ENCODE data around the gene ISLR.
A peak's percentile ranks its signal among the peaks of the same experiment; 100 is the strongest.

ISLR gene

GRCh38 chr15:74194572-74195559, 21.4 kb downstream of the ISLR start:
- DNase-seq (ENCODE audit: low spot score): no peak

DNA sequence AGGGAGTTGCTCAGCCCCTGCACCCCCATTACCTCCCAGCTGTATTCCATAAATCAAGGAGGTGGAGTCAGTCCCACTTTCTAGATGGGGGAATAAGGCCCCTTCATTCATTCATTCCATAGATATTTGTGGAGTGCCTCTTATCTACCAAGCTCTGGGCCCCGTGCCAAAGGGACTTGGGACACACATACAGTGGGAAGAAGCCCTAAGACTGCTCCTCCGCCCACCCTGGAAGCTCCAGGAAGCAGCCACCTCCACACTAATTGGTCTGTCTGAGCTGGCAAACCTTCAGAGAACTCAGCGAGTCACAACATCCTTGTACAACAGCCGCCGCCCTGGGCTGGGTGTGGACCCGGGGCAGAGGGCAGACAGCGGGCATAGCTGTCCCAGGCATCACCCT, 22.7 kb downstream of the ISLR start:
- DNase-seq (ENCODE audit: low spot score): no peak

- no peak for DNase-seq (ENCODE audit: low spot score)
Observed at GRCh38 chr15:74197176-74197965, 23.9 kb downstream of the ISLR start.

GRCh38 chr15:74199297-74199652, 25.8 kb downstream of the ISLR start:
- DNase-seq (ENCODE audit: low spot score): no peak

GRCh38 chr15:74200412-74200815, 26.9 kb downstream of the ISLR start:
- DNase-seq (ENCODE audit: low spot score): no peak

DNA sequence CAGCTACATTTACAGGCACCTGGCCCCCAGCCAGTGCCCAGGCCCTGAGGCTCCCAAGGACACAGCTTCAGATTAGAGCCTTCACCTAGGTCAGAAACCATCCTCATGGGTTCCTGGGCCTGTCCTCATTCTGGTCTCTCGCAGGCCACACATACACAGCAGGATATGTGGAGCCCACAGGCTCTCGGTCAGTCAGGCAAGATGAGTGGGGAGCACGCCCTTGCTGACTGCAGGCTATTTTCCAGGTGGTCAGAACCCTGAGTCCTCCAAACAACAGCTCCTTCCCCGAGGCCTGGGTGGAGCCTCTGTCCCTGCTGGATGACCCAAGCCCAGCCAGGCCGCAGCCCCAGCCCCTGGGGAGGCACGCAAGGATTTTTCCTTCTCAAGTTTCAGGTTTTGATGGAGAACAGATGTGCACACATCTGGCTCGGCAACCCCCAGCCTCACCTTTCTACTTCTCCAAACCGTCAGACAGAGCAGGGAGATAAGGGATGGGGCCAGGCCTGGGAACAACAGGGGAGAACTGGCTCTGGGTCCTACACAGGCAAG, 27.4 kb downstream of the ISLR start:
- no peak for DNase-seq (ENCODE audit: low spot score)

- no peak for DNase-seq (ENCODE audit: low spot score)
Observed at GRCh38 chr15:74201710-74202420, 28.4 kb downstream of the ISLR start.

GRCh38 chr15:74202452-74203401, 29.2 kb downstream of the ISLR start, which contains the start of gene STRA6:
Gene STRA6 (minus strand): TSS chr15:74202787. CDS start chr15:74202267, 520 bp downstream.
- DNase-seq (ENCODE audit: low spot score): peak; percentile 87

DNA sequence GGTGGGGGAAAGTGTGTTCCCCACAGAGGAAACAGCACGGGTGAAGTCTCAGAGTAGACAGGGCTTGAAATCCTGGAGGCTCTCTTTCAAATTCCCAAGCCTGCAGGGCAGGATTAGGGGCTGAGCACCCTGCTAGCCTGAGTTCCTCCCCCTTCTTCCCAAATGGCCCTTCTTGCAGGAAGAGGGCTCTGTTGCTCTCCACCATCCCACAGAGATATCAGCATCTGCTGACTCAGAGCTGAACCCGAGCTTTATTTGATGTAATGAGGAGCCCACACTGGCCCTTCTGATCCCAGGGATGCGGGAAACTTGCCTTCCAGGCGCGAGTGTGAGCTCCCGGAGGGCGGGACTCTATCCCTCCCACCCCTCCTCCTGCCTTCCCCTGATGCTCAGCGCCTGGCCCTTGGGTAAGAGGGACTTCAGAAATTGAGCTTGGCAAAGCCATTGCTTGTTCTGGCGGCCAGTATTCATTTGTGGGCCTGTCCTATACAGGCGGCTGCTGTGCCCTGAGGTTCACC, 30.5 kb downstream of the ISLR start:
- DNase-seq (ENCODE audit: low spot score): no peak

DNA sequence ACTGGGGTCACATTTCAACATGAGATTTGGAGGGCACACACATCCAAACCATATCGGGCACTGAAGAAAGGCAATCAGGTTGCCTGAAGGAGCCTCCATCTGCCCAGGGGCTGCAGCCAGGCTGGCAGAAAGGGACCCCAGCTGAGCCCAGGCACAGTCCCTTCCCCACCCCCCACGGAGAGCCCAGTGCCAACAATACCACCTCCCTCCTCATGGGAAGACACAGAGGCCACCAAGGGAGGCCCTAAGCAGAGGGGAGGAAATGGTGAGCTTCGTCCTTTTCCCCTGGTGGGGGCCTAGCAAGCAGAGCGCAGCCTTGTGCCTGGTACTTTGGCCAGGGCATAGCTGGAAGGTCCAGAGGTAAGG, 32.1 kb downstream of the ISLR start:
- no peak for DNase-seq (ENCODE audit: low spot score)

GRCh38 chr15:74206801-74207281, 33.3 kb downstream of the ISLR start:
- no peak for DNase-seq (ENCODE audit: low spot score)

DNA sequence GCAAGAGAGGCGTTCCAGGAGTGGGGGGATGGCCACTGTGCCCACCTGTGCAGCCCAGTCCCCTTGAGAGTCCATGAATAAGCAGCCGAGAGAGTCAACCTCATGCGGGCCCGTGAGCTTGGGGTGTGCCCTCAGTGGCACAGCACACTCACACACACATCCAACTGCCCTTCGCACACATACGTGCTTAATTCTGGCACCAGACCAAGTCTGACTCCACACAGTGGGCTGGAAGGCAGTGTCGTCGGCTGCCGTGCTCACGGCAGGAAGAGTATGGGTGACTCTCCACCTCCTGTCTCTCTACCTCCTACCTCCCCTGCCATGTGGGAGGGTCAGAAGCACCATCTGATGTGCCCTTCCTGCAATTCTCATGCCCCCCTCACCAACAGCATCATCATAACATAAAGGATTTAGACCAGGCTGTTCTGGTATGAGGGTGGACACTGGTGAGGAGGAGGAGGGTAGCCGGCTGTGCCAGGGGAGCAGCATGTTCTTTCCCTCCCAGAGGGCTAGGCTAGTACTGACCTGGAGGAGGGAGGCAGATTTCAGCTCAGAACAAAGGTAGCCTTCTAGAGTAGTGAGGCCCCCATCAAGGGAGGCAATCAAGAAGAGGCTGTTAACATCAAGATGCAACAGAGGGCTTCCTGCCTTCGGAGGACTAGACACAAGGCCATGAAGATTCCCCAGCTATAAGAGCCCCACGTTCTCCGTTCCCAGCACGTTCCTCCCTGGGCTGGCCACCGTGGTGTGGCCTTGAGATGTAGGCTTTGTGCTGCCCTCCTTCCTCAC, 34.3 kb downstream of the ISLR start:
- DNase-seq (ENCODE audit: low spot score): no peak

DNA sequence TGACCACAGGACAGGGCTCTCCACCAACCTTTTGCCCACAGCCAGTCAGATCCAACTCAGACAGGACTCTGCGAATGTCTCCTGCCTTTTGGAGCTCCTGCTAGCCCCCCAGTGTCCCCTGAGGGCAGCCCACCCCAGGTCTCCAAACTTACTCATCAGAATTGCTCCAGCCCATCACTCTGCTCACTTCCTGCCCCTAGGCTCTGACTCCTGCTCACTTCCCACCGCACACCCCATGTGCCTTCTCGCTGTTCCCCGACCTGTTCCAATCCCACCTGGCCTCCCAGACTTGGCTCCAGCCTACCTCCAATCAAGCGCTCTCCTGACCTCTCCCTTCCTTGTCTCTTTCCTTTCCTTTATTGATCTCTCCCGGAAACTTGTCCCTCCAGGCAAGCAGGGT, 35.0 kb downstream of the ISLR start:
- no peak for DNase-seq (ENCODE audit: low spot score)

GRCh38 chr15:74208901-74209559, 35.5 kb downstream of the ISLR start:
- DNase-seq (ENCODE audit: low spot score): peak; percentile 79

DNA sequence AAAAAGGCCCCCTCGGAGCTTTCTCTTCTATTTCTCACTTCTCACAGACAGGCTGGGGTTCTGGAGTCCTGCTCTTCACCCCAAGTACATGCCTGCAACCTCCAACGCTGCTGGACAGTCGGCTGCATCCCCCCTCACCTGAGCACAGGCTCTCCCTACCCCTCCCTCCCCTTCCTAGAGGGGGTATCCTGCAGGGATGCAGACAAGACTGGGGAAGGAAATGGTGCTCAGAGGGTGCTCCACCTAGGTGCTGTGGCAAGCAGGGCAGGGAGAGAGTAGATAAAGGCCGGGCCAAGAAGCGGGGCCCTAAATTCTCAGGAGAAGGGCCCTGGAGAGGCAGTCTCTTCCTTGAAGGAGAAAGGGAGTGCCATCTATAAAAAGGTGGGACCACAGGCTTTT, 36.0 kb downstream of the ISLR start:
- DNase-seq (ENCODE audit: low spot score): no peak

DNA sequence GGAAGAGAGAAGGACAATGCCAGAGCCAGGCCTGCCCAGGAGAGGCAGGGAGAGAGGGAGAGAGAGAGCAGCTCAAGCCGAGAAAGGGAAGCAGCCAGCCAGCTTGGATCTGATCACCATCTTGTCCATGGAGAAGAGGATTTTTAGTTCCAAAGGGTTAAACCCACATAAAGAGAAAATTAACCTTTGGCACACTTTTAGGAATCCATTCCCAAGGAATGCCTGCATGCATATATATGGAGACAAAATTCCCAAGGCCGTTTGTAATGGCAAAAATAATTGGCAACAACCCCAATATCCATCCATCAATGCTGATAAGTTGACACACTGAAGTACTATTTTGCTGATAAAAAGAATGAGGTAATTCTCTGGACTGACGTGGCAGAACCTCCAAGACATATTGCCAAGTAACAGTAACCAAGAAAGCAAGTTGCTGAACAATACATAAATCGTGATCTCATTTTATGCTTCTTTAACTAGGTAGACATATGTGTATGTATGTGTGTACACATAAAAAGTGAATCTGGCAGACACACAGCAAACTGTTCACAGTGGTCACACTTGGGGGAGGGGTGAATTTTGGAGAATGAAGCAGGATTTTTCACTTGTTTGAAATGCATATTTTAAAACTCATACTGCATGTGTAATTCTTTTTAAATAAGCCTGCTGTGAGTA, 36.6 kb downstream of the ISLR start:
- DNase-seq (ENCODE audit: low spot score): no peak

DNA sequence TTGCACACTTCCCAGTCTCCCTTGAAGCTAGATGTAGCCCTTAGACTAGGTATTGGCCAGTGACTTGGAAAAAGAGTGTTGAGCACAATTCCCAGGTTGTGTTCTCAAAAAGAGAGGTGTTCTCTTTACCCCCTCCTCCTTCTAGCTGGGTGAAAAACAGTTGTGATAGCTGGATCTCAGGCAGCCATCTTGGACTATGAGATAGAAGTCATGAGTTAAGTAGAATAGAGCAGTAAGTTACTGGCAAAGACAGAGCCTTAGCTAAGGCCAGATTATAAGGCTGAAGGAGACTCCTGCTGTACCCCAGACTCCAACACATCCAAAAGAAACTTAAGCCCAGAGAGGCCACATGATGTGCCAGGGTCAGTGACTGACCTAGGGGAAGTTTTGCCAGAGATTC, 37.2 kb downstream of the ISLR start:
- no peak for DNase-seq (ENCODE audit: low spot score)

DNA sequence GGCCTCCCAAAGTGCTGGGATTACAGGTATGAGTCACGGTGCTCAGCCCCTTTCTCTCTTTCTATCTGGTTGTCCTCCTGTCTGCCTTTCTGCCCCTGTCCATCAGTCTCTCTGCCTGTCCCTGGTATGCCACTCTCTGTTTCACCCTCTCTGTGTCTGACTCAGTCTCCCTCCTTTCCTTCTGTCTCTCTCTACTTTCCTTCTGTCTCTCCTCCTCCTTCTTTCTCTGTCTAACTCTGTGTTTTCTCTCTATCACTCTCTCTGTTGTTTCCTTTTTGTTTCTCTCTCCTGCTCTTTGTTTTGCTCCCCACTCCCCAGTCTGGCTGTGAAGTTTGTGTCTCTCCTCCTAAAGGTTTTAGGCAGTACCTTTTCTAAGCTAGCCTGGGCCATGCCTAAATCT, 38.1 kb downstream of the ISLR start:
- no peak for DNase-seq (ENCODE audit: low spot score)

DNA sequence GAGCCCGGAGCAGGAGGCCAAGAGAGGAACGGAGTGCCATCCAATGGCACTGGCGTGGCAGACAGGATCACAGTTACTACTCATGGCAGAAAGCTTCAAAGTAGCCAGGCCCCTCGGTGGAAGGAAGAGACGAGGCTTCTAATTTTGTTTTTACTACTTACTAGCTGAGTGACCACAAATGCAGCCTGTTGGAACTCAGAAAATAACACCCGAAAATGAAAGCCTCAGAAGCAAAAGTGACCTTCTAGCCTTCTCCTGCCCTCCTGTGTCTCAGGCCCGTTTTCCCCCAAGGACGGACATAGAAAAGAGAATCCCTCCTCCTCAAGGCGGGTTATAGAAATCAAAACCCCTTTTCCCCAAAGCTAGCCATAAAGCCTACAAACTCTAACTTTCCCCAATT, 39.0 kb downstream of the ISLR start:
- no peak for DNase-seq (ENCODE audit: low spot score)

Data from iPS-NIHi11 (cell line).